Activated T-cell treated with anti-CD3 and anti-CD28 coated beads for 48 hours (primary cell): ENCODE data around the gene SMAD4.
"Not testable (repeated sequence)": the region's sequence is repeated elsewhere in the genome, so short reads cannot be mapped to it uniquely, and the experiment has no call there.

Experiments
- DNase-seq: peaks from one replicate; pipeline ENCODE4 v3.0.0-alpha.2; 2020; ENCODE audit warnings: low read depth

Gene SMAD4

DNA sequence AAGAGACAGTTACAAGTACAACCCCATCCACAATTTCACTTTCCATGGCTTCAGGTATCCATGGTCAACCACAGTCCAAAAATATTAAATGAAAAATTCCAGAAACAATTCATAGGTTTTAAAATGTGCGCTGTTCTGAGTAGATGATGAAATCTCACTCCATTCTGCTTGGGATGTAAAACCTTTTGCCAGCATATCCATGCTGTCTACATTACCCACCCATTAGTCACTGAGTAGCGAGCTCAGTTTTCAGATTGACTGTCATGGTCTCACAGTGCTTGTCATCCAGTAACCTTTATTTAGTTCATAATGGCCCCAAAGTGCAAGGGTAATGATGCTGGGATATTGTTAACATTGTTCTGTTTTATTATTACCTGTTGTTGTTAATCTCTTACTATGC lies 40.5 kb downstream of the SMAD4 start:
- no peak for DNase-seq

DNA sequence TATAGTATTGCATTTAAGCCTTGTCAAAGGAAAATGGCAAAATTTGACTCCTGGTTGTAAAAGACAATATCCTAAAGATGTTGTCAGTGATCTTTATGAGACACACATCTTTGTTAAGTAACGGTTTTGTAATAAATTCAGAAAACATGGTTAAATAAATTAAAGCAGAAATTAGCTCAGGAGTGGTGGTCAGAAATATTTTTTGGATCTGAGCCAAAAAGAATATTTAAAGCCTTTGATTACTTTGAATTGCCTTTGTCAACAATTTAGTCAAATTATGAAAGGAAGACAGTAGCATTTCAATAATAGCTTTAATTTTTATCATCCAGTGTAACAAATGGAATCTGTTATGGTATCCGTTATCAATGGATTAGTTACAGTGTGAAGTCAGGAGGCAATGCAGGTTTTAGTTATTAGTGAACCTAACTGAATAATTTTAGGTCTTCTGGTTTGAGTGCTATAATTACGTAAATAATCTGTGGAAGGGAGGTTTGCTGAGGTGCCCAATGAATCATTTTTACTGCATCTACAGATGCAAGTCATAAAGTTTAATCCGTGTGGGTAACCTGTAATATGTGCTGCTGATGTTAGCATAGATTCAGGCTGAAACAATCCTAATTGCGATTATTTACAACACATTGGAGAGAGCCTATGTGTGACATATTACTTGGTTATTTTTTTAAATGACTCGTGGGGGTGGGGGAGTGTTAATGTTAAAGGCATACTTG lies 42.7 kb downstream of the SMAD4 start:
- no peak for DNase-seq

DNA sequence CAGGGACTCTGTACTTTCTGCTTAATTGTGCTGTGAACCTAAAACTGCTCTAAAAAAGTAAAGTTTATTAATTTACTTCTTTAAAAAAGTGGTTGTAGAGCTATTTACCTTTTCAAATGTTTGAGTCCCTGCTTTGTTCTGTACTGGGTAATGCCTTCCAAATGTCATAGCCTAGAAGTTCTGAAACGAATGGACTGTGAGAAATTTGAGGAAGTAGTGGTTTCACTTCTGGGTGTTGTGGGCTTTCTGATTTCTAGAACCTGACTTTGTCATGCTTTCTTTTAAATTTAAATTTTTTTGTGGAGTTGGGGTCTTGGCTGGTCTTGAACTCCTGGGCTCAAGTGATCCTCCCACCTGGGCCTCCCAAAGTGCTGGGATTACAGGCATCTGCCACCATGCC lies 44.6 kb downstream of the SMAD4 start:
- DNase-seq = no peak

DNA sequence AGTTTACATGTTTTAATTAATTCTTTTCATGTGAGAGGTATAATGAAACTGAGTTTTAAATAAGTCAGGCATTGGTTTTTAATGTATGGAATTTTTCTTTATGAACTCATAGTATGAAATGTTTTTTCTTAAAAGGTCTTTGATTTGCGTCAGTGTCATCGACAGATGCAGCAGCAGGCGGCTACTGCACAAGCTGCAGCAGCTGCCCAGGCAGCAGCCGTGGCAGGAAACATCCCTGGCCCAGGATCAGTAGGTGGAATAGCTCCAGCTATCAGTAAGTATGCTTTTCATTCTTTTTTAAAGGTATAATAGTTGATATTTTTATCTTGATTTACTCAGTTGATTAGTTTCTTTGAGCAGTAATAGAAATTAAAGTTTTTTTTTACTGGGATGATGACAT lies 46.5 kb downstream of the SMAD4 start:
- DNase-seq = no peak

DNA sequence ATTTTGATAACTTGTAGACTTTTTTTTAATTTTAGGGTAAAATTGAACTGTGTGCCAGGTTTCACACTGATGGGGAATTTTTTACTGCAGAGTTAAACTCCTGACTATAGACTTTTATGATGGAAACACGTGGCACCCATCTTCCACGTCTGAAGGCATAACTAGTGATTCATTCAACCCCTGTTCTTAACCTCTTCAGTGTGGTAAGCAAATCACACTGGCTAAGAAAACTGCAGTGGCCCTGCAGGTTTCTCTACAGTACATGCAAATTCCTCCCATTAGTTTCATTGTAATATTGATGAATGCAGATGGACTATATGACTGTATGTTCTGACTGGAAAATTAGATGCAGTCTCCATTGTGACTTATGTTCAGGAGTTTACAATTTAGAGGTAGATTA lies 47.2 kb downstream of the SMAD4 start:
- DNase-seq = no peak

DNA sequence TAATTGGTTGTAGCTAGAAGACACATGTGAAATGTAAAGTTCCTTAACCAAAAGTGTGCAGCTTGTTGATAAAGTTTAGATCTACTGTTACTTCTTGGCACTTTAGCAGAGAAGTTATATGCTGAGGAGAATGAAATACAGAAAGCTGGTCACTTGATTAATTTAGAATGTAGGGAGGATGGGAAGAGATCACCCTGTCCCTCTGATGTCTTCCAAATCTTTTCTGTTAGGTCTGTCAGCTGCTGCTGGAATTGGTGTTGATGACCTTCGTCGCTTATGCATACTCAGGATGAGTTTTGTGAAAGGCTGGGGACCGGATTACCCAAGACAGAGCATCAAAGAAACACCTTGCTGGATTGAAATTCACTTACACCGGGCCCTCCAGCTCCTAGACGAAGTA lies 48.0 kb downstream of the SMAD4 start:
- no peak for DNase-seq

DNA sequence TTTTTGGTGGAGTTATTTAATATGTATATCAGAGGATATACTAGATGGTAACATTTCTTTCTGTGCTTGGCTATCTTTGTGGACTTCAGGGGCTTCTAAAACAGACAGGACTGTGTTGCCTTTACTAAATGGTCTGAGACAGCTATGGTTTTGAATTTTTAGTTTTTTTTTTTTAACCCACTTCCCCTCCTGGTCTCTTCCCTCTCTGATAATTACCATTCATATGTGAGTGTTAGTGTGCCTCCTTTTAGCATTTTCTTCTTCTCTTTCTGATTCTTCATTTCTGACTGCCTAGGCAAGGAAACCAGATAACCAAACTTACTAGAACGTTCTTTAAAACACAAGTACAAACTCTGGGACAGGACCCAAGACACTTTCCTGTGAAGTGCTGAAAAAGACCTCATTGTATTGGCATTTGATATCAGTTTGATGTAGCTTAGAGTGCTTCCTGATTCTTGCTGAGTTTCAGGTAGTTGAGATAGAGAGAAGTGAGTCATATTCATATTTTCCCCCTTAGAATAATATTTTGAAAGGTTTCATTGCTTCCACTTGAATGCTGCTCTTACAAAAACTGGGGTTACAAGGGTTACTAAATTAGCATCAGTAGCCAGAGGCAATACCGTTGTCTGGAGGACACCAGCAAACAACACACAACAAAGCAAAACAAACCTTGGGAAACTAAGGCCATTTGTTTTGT lies 52.7 kb downstream of the SMAD4 start:
- DNase-seq = no peak

DNA sequence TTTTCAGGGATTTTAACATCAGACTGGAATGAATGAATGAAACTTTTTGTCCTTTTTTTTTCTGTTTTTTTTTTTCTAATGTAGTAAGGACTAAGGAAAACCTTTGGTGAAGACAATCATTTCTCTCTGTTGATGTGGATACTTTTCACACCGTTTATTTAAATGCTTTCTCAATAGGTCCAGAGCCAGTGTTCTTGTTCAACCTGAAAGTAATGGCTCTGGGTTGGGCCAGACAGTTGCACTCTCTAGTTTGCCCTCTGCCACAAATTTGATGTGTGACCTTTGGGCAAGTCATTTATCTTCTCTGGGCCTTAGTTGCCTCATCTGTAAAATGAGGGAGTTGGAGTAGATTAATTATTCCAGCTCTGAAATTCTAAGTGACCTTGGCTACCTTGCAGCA lies 53.4 kb downstream of the SMAD4 start:
- DNase-seq = no peak

DNA sequence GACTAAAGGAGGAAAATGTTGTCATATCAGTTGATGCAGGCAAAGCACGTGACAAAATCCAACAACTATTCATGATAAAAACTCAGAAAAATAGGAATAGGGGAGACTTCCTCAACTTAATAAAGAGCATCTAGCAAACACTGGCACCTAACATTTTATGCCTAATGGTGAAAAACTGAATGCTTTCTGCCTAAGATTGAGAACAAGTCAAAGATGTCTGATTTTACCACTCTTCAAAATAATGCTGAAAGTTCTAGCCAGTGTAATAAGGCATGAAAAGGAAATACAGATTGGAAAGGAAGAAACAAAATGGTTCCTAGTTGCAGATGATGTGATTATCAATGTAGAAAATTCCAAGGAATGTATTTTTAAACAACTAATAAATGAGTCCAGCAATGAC lies 58.4 kb downstream of the SMAD4 start:
- DNase-seq = no peak

DNA sequence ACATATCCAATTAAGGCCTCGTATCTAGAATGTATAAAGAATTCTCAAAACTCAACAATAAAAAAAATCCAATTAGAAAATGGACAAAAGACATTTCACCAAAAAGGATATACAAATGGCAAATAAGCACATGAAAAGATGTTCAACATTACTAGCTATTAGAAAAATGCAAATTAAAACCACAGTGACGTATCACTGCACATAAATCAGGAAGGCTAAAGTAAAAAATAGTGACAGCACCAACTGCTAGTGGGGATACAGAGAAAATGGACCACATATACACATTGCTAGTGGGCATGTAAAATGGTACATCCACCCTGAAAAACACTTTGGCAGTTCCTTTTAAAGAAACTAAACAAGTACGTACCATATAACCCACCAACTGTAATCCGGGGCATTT lies 59.7 kb downstream of the SMAD4 start:
- no peak for DNase-seq

DNA sequence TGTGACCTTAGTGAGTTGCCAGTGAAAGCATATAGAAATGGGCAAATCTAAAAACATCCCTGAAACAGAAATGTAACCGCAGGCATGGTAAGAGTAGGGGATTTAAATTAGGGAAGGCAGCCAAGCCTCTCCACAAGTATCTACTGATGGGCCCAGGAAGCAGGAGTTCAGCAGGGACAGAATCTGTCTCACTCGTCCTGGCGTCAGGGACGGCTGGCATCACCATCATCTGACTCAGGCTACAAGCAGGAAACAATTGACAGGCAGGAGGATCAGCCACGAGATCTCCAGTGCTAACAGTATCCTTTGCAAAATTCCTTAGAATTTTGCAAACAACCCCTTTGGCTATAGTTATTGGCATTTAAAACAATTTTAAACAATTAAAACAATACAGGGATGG lies 61.3 kb downstream of the SMAD4 start:
- no peak for DNase-seq

DNA sequence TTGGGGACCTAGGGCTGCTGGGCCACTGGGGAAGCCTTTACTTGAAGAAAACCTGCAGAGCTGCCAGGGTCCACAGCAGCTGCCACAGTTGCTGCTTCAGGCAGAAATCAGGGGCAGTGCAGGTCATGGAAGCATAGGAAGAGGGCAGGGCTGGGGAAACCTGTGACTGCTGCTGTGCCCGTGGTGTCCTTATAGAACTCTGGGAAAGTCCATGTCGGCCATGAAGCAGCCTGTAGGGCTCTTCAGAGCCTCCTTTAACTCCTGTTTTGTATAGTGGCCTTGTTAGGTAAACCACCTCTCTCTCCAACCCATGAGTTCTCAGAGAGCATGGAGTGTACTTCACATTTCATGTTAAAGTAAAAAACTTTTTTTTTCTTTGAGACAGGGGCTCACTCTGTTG lies 62.1 kb downstream of the SMAD4 start:
- no peak for DNase-seq

DNA sequence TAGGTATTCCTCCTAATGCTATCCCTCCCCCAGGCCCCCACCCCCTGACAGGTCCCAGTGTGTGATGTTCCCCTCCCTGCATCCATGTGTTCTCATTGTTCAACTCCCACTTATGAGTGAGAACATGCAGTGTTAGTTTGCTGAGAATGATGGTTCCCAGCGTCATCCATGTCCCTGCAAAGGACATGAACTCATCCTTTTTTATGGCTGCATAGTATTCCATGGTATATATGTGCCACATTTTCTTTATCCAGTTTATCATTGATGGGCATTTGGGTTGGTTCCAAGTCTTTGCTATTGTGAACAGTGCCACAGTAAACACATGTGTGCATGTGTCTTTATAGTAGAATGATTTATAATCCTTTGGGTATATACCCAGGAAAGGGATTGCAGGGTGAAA lies 63.0 kb downstream of the SMAD4 start:
- DNase-seq = not testable (repeated sequence)

DNA sequence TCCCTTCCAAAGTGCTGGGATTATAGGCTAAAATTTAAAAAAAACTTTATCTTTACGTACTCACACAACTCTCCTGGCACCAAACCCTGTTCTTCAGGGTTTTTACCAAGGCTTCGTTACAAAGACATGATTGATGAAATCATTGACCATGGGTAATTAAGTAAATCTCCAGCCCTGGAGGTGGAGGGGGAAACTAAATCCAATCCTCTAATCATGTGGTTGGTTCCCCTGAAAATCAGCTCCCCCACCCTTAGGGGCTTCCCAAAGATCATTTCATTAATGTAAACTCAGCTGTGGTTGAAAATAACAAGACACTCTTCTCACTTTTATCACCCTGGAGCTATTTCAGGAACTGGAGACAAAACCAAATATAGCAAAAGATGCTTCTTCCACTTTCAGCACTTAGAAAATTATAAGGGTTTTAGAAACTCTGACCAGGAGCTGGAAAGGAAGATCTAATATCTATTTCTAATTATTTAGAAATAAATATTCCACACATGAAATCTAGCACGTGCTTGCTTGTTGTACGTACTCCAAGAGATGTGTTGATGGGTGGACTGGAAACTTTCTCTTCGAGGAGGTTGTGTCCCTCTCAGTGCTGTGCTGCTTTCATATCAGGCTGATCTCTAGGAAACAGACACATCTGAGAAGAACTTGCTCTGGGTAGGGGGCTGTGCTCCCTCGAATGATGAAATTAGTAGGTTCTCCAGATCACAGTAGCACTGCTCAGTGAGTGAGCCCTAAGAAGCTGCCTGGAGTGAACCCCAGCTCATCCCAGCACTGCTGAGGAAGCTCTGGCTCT lies 67.2 kb downstream of the SMAD4 start:
- DNase-seq = no peak

DNA sequence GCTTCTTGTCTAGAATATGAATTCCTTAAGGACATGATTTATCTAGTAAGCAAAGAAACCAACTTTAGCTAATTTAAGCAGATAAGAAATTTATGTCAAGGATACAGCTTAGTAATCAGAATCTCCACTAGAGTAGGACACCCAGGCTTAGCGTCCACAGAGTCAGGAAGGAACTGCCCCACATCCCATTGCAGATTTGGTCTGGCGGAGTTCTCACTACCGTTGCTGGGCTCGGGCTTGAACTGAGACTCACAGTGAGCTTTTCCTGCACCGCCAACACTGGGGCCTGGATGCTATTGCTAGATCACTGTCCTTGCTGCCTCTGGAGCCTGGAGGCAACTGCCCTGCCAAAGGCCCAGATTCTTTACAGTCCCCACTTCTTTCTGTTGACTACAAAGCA lies 68.1 kb downstream of the SMAD4 start:
- no peak for DNase-seq

DNA sequence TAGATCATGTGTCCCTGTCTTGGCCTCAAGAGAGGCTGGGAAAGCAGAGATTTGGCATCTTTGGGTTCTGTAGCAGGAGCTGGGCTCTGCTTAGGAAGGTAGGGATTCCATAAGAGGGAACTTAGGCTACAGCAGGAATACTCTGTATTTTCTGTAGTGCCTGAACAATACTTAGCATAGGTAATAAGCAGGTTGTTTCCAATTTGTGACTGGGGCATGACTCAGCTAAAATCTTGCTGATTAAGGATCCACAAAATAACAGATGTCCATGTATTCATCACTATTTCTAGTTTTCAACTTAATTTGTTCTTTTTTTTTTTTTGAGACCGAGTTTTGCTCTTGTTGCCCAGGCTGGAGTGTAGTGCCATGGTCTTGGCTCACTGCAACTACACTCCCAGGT lies 68.5 kb downstream of the SMAD4 start:
- DNase-seq = no peak

DNA sequence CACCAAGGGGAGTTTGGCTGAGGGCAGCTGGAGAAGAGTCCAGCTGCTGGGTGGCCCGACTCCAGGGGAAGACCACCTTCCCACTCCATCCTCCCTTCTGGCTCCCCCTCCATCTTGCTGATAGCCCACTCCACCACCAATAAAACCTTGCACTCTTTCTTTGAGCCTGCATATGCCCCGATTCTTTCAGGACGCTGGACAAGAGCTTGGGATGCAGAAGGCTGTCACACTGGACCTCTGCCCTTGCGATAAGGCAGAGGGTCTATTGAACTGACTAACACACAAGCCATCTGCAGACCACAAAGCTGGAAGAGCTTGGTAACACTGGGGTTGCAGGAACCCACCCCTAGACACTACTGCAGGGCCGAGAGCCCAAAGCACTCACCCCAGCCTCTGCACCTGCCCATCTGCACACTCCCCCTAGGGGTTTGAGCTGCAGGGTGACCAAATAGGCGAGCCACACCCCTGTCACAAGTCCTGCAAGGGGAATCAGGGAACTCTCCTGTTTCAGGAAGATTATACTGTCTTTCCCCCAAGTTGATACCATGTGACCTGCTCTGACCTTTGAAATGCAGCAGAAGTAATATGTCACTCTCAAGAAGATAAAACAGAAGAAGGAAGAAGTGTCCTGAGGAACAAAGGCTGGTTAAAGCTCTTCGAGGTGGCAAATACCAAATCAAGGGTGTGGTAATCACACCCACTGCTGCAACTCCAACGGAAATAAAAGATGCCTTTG lies 70.5 kb downstream of the SMAD4 start:
- DNase-seq = no peak

DNA sequence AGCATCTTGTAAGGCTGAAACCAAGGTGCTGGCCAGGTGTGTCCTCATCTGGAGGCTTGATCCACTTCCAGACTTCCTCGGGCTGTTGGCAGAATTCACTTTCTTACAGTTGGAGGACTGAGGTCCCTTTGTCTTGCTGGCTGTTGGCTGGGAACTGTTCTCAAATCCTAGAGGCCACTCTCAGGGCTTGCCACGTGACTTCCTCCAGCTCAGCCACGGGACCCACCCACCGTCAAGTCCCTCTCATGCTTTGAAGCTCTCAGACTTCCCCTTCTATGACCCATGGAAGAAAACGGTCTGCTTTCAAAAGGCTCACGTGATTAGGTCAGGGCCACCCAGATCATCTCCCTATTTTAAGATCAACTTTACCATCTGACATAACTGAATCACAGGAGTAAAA lies 77.1 kb downstream of the SMAD4 start:
- DNase-seq = no peak

DNA sequence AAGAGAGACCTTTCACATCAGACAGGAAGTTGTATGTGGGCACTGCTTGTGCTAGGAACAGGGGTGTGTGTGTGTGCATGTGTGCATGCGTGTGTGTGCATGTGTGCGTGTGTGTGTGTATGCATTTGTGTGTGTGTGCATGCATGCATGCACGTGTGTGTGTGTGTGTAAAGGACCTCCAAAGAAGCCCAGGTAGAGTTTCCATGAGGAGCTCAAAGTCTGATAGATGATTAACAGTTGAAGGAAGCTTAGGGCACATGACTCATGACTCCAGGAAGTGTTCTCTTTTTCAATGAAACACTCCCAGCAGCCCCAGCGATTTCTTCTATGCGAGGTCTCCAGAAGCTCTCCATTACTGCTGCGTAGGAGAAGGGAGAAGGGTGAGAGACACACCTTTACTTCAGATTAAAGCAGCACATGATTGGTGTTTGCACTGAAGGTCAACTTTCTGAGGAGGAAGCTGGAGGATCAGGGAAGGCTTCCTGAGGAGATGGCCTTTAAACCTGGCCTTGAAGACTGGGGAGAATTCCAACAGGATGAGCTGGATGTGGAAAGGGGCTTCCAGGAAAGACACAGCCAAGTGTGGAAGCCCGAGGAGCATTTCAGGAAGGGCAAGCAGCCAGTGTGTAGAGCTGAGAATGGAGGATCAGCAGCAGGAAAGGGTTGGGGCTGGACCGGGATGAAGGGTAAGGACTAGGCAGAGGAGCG lies 77.7 kb downstream of the SMAD4 start:
- no peak for DNase-seq

DNA sequence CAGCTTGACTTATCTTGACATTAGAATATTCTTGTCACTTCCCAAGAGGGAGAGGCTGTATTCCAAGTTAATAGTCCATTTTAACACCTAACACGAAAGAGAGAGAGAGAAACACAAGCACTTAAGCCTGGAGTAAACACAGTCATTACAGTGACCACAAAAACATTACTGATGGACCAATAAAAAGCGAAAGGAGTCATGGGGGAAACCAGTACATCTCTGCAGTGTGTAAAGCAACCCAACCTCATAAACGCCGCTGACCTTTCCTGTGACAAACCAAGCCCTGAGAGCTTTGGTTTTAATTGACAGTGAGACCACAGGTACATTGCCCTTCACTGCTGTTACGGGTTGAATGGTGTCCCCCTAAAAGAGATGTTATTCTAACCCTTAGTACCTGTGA lies 78.3 kb downstream of the SMAD4 start:
- no peak for DNase-seq

DNA sequence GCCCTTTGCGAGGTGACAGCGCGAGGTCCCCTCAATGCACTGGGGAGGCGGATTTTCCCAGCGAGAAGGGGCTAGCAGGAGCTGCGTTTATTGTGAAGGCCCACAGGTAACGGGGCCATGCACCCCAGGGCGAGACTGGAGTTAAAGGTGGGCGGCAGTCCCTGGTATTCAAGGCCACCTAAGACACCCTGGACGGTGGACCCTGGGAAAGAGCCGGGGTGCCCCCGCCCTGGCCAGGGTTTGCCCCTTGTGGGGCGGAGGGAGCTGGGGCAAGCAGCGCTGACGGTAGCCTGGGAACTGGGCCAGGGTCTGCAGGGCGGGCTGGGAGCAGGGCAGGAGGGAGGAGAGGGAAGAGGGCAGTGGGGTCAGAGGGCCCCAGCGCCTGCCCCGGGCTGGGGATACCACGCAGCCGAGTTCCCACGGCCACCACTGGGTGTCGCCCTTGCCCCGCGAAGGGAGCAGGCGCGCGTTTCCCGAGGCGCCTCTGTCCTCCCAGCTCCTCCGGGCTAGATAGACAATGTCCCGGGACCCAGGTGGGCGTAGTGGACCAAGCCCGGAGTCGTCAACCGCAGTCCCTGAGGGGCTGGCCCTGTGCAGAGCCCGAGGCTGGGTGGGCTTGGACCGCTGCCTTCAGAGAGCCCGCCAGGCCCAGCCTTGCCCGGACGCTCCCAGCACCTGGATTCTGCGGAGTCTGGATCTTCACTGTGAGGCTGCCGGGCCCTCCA lies 80.2 kb downstream of the SMAD4 start:
- DNase-seq = peak; percentile 71
